IMR-90 (cell line): ENCODE measurements around the gene SCLY. TPM values are rescaled to one million over a fixed set of nuclear protein-coding genes. Genes with fewer than 3 reads are reported as not detected.

ENCODE experiments used
- ATAC-seq: fragments of 200-7000 bp; cut with Tn5 transposase; 2 replicates; pipeline ENCODE4 v1.9.1; 2020; ENCODE audit warnings: low read depth, mild to moderate bottlenecking, moderate library complexity
- BruUV-seq: library from RNA; stranded (reverse); fragments of 400-500 nt; replicated peaks from 2 replicates; lab custom pipeline; 2021; lab: Mats Ljungman, UMichigan
- CTCF ChIA-PET: fragments of 300-600 bp; formaldehyde crosslinking; extraction: SDS; loops from one replicate; lab custom pipeline; 2021; ENCODE audit warnings: antibody characterized with exemption; lab: Yijun Ruan, JAX
- POLR2A ChIA-PET: fragments of 300-600 bp; sonication (Branson Sonifier 250); formaldehyde crosslinking; loops from one replicate; lab custom pipeline; 2022; ENCODE audit warnings: antibody characterized with exemption; ENCODE audit not compliant: unreplicated experiment; lab: Charles Lee
- DNase-seq: peaks from one replicate; pipeline ENCODE4 v3.0.0; 2013
- H2AFZ ChIP-seq: replicated peaks from 2 replicates; pipeline ENCODE3; 2013; ENCODE audit warnings: low read length, mild to moderate bottlenecking; ENCODE audit not compliant: poor library complexity
- H2AK5ac ChIP-seq: 2 replicates; pipeline ENCODE4 v1.6.1; 2013; ENCODE audit warnings: low read depth, low read length, inconsistent platforms
- H2AK9ac ChIP-seq: replicated peaks from 2 replicates; pipeline ENCODE3; 2013; ENCODE audit warnings: mild to moderate bottlenecking, low read depth, low read length, moderate library complexity; ENCODE audit not compliant: poor library complexity
- H2BK120ac ChIP-seq: 2 replicates; pipeline ENCODE4 v1.6.1; 2013; ENCODE audit warnings: low read depth, low read length, inconsistent platforms
- H2BK15ac ChIP-seq: 3 replicates; pipeline ENCODE4 v1.6.1; 2013; ENCODE audit warnings: low read depth, low read length, inconsistent platforms
- H2BK20ac ChIP-seq: 2 replicates; pipeline ENCODE4 v1.6.1; 2013; ENCODE audit warnings: low read depth, mild to moderate bottlenecking, inconsistent platforms, low read length, moderate library complexity
- H2BK5ac ChIP-seq: 2 replicates; pipeline ENCODE4 v1.6.1; 2013; ENCODE audit warnings: mild to moderate bottlenecking, low read depth, low read length, inconsistent platforms; ENCODE audit not compliant: poor library complexity, severe bottlenecking
- H3K14ac ChIP-seq: replicated peaks from 2 replicates; pipeline ENCODE4 v1.6.1; 2013; ENCODE audit warnings: low read depth, low read length, inconsistent platforms
- H3K18ac ChIP-seq: 2 replicates; pipeline ENCODE4 v1.6.1; 2013; ENCODE audit warnings: low read depth, low read length, control low read depth
- H3K23ac ChIP-seq: 2 replicates; pipeline ENCODE4 v1.6.1; 2013; ENCODE audit warnings: low read depth, low read length, inconsistent platforms
- H3K27ac ChIP-seq: 2 replicates; pipeline ENCODE4 v1.5.1; 2013; ENCODE audit warnings: mild to moderate bottlenecking, control low read depth, low read length; ENCODE audit not compliant: insufficient read depth
- H3K27me3 ChIP-seq: 2 replicates; pipeline ENCODE4 v1.6.1; 2013; ENCODE audit warnings: low read length; ENCODE audit not compliant: control insufficient read depth, insufficient read depth
- H3K36me3 ChIP-seq: 2 replicates; pipeline ENCODE4 v1.6.1; 2013; ENCODE audit warnings: low read length, mixed read lengths; ENCODE audit not compliant: control insufficient read depth, insufficient read depth
- H3K4ac ChIP-seq: 2 replicates; pipeline ENCODE4 v1.6.1; 2013; ENCODE audit warnings: low read depth, low read length, inconsistent platforms
- H3K4me1 ChIP-seq: 2 replicates; pipeline ENCODE4 v1.6.1; 2013; ENCODE audit warnings: low read length, mixed read lengths; ENCODE audit not compliant: control insufficient read depth, insufficient read depth
- H3K4me2 ChIP-seq: 2 replicates; pipeline ENCODE4 v1.6.1; 2013; ENCODE audit warnings: low read depth, mild to moderate bottlenecking, control low read depth, low read length, moderate library complexity
- H3K4me3 ChIP-seq: 2 replicates; pipeline ENCODE4 v1.5.1; 2013; ENCODE audit warnings: low read depth, mild to moderate bottlenecking, control low read depth, low read length, moderate library complexity; ENCODE audit not compliant: insufficient read depth
- H3K56ac ChIP-seq: 2 replicates; pipeline ENCODE4 v1.6.1; 2013; ENCODE audit warnings: low read length, inconsistent platforms; ENCODE audit not compliant: insufficient read depth; ENCODE audit errors: extremely low read depth
- H3K79me1 ChIP-seq, 2 experiments: 2 replicates each; pipeline ENCODE4 v1.6.1; 2013; ENCODE audit warnings: low read length in 2 of 2, inconsistent platforms in 1 of 2, low read depth in 1 of 2
- H3K9ac ChIP-seq: 2 replicates; pipeline ENCODE4 v1.6.1; 2013; ENCODE audit warnings: low read depth, low read length, control low read depth
- H3K9me1 ChIP-seq: 2 replicates; pipeline ENCODE4 v1.6.1; 2013; ENCODE audit warnings: low read length, inconsistent platforms; ENCODE audit not compliant: insufficient read depth
- H3K9me3 ChIP-seq: 2 replicates; pipeline ENCODE4 v1.6.1; 2013; ENCODE audit warnings: low read length; ENCODE audit not compliant: control insufficient read depth, insufficient read depth
- H4K20me1 ChIP-seq: 2 replicates; pipeline ENCODE4 v1.6.1; 2013; ENCODE audit warnings: low read length, inconsistent platforms; ENCODE audit not compliant: insufficient read depth
- H4K5ac ChIP-seq: 2 replicates; pipeline ENCODE4 v1.6.1; 2013; ENCODE audit warnings: mild to moderate bottlenecking, low read depth, low read length, control low read depth
- H4K8ac ChIP-seq, 2 experiments: 2 replicates each; pipeline ENCODE4 v1.6.1; 2013; ENCODE audit warnings: low read depth in 2 of 2, low read length in 2 of 2, control low read depth in 1 of 2, inconsistent platforms in 1 of 2
- H4K91ac ChIP-seq: 2 replicates; pipeline ENCODE4 v1.6.1; 2013; ENCODE audit warnings: low read depth, low read length, inconsistent platforms; ENCODE audit not compliant: insufficient read depth
- CHD1 ChIP-seq: IDR thresholded peaks from 2 replicates; pipeline ENCODE4 v1.6.1; 2012; ENCODE audit warnings: low read depth, low read length, improper control_type of control experiment
- MXI1 ChIP-seq: IDR thresholded peaks from 2 replicates; pipeline ENCODE4 v1.6.1; 2012; ENCODE audit warnings: low read depth, mild to moderate bottlenecking, low read length, moderate library complexity, borderline replicate concordance
- NFE2L2 ChIP-seq: fragments of 150-350 bp; IDR thresholded peaks from 2 replicates; pipeline ENCODE4 v1.6.1; 2016; ENCODE audit warnings: low read depth, mild to moderate bottlenecking, low read length
- POLR2A ChIP-seq: IDR thresholded peaks from 2 replicates; pipeline ENCODE4 v1.6.1; 2012; ENCODE audit warnings: mild to moderate bottlenecking, low read depth, low read length
- RFX5 ChIP-seq: IDR thresholded peaks from 2 replicates; pipeline ENCODE4 v1.8.0; 2012; ENCODE audit warnings: low read depth, mild to moderate bottlenecking, low read length, moderate library complexity
- dilution Hi-C: fragments of 300-500 bp; cut with HindIII; formaldehyde crosslinking; loops from one replicate; pipeline ENCODE4 v1.14.3; 2018; ENCODE audit warnings: low sequenced_read_pairs; ENCODE audit not compliant: unreplicated experiment
- in situ Hi-C: fragments of 300-500 bp; cut with MboI; formaldehyde crosslinking; loops from 3 replicates; pipeline ENCODE4 v1.14.3; 2019; ENCODE audit warnings: low sequenced_read_pairs, inconsistent platforms, mixed read lengths
- intact Hi-C: fragments of 100-400 bp; cut with micrococcal nuclease; formaldehyde crosslinking; loops from 2 replicates; pipeline ENCODE4 v1.10.0; 2022
- polyA plus RNA-seq, 3 experiments: library from polyadenylated mRNA; depleted of rRNA; stranded (reverse); fragments of >200 nt; gene quantifications; 2 replicates each; pipeline ENCODE4 v1.2.3, GENCODE V29; 2012; ENCODE audit warnings: low replicate concordance in 1 of 3
- total RNA-seq: library from RNA; depleted of rRNA; stranded (reverse); fragments of >200 nt; gene quantifications from 2 replicates; pipeline ENCODE4 v1.2.3, GENCODE V29; 2012
- TF ChIP-seq, protein P1 (sequence below): fragments of 150-350 bp; IDR thresholded peaks from 2 replicates; pipeline ENCODE4 v1.6.1; 2017; ENCODE audit warnings: mild to moderate bottlenecking, antibody characterized with exemption, low read length, low read depth

Gene SCLY
- total and polyA plus RNA-seq, 2 of the 4 experiments (the other 2 are of a cell fraction) = 8.6 to 10.5 TPM

- Histone ChIP-seq H4K20me1 (no peaks in the 10 kb centered on the region), H2BK15ac (no peak overlapping the region), H3K4me2 (no peak overlapping the region), H3K18ac (no peak overlapping the region), H3K36me3 (peaks cover 24% of the 10 kb centered on the region), H3K23ac (no peak overlapping the region), H3K14ac (no peak overlapping the region), H3K4ac (no peak overlapping the region), H3K9ac (no peak overlapping the region), H3K4me1 (no peaks in the 10 kb centered on the region), H3K4me3 (no peak overlapping the region), H2BK120ac (no peak overlapping the region), H2AFZ (no peak overlapping the region), H2BK5ac (no peak overlapping the region), H4K5ac (no peak overlapping the region), H2AK5ac (no peak overlapping the region), H3K27ac (no peak overlapping the region), H2AK9ac (no peak overlapping the region), H3K56ac (no peak overlapping the region), H3K9me1 (no peaks in the 10 kb centered on the region; the same call in 1 of the 2 replicates), H3K79me1 (peaks cover 0 to 3% of the 10 kb centered on the region in 2 experiments; a peak in 1 of 4 replicates), H4K8ac (no peak overlapping the region), H3K27me3 (no peaks in the 10 kb centered on the region), H3K9me3 (0 out of 2 replicates have a peak, but pooled peaks cover 2% of the 10 kb centered on the region), H4K91ac (no peak overlapping the region), H2BK20ac (no peak overlapping the region)
- CTCF ChIA-PET = no interaction called here
- POLR2A ChIA-PET = no interaction called here
- ATAC-seq (no peak), DNase-seq (no peak)
- dilution Hi-C loops (no loop called here), in situ Hi-C loops (no loop called here), intact Hi-C loops (no loop called here)
- TF ChIP-seq NFE2L2 (no peak), CHD1 (no peak), POLR2A (no peak), MXI1 (no peak), RFX5 (no peak)
- TF ChIP-seq, protein P1, sequence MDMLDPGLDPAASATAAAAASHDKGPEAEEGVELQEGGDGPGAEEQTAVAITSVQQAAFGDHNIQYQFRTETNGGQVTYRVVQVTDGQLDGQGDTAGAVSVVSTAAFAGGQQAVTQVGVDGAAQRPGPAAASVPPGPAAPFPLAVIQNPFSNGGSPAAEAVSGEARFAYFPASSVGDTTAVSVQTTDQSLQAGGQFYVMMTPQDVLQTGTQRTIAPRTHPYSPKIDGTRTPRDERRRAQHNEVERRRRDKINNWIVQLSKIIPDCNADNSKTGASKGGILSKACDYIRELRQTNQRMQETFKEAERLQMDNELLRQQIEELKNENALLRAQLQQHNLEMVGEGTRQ = no peak
- no TSS peak for BruUV-seq
These were observed 15.2 kb upstream of the SCLY start for GRCh38 chr2:238045575-238045974.
